Ovary (tissue), 9 donors: ENCODE measurements around the gene GFRA1. TPM values are rescaled to one million over a fixed set of nuclear protein-coding genes. Genes with fewer than 3 reads are reported as not detected.

Source experiments
- DNase-seq, 5 donors: peaks; one replicate each; pipeline ENCODE4 v3.0.0-alpha.2; 2019 to 2020
- H3K27ac ChIP-seq, 2 donors: fragments of 200-600 bp; one replicate each; pipeline versions ENCODE4 v1.5.1 to v1.8.0; 2019 to 2022
- H3K27me3 ChIP-seq: fragments of 200-600 bp; one replicate; pipeline ENCODE4 v1.8.0; 2022
- H3K36me3 ChIP-seq: fragments of 200-600 bp; sonication (generic); one replicate; pipeline ENCODE4 v1.5.1; 2019
- H3K4me1 ChIP-seq: one replicate; pipeline ENCODE4 v1.8.1; 2013; ENCODE audit warnings: mild to moderate bottlenecking, moderate library complexity; ENCODE audit not compliant: insufficient read depth
- H3K4me3 ChIP-seq: fragments of 200-600 bp; sonication (generic); one replicate; pipeline ENCODE4 v1.5.1; 2017
- H3K9me3 ChIP-seq, 2 donors: fragments of 200-600 bp in 1 of 2; sonication (generic) in 1 of 2; one replicate each; pipeline versions ENCODE4 v1.5.1 to v1.8.1; 2013 to 2019; ENCODE audit warnings: mild to moderate bottlenecking in 1 of 2, moderate library complexity in 1 of 2
- EP300 ChIP-seq: sonication (generic); formaldehyde crosslinking; IDR thresholded peaks from one replicate; pipeline ENCODE4 v1.6.1; 2017; ENCODE audit warnings: antibody characterized with exemption
- POLR2A ChIP-seq: fragments of 450-650 bp; IDR thresholded peaks from one replicate; pipeline ENCODE4 v1.6.1; 2017; ENCODE audit warnings: antibody characterized with exemption, mild to moderate bottlenecking, moderate library complexity
- WGBS, 3 donors: extraction: QIAGEN DNeasy Blood & Tissue Kit in 1 of 3; methylation state at CpG; one replicate each; pipeline versions ENCODE4 v1.1.5 to v1.1.7; 2013 to 2017; 5-methylcytosine and 5-hydroxymethylcytosine counted together
- intact Hi-C, 4 donors: fragments of 100-400 bp; cut with DNase I; formaldehyde crosslinking; loops; one replicate each; pipeline versions ENCODE4 v1.11.0 to v1.15.1; 2022 to 2023
- polyA plus RNA-seq, 2 donors: library from polyadenylated mRNA; stranded (reverse); fragments of 200-250 nt in 1 of 2; fragments of 350-450 nt in 1 of 2; fragmentation: Illumina TruSeq in 1 of 2; extraction: RNeasy Lipid Tissue Mini Kit (QIAGEN cat#74804) in 1 of 2; gene quantifications; one replicate each; pipeline ENCODE4 v1.2.3, GENCODE V29; 2013 to 2014
- total RNA-seq, 7 donors: library from RNA; depleted of rRNA in 2 of 7; stranded (reverse); fragments of >200 nt in 2 of 7; fragmentation: NEBNext Ultra II Directional in 3 of 7; extraction: Animal tissue kit (Norgen Biotek cat#: 25700) in 3 of 7; gene quantifications; one replicate each; pipeline versions ENCODE4 v1.1.0 to v1.2.4, GENCODE V29; 2016 to 2023
- TF ChIP-seq, protein P1 (sequence below), 3 donors: fragments of 450-650 bp in 2 of 3; fragments of 200-600 bp in 1 of 3; IDR thresholded peaks; one replicate each; pipeline versions ENCODE4 v1.5.1 to v1.8.0; 2016 to 2022; ENCODE audit warnings: antibody characterized with exemption in 3 of 3, mild to moderate bottlenecking in 1 of 3
- donor health status: DM: no; HTN: no; CAD: no; lungs with moderate emphysema.
- donor health status: DM: no; HTN: no; CAD: no.
- donor health status: Bipolar disorder and iron deficiency.
- donor health status: DM: yes; HTN: yes; CAD: no.
- donor health status: DM: no; HTN: no; CAD: no.
- donor health status: DM: yes; HTN: yes; CAD: no.

The GFRA1 gene
- total and polyA plus RNA-seq, 9 donors = 3.1 to 28.4 (median 11.8) TPM

DNA sequence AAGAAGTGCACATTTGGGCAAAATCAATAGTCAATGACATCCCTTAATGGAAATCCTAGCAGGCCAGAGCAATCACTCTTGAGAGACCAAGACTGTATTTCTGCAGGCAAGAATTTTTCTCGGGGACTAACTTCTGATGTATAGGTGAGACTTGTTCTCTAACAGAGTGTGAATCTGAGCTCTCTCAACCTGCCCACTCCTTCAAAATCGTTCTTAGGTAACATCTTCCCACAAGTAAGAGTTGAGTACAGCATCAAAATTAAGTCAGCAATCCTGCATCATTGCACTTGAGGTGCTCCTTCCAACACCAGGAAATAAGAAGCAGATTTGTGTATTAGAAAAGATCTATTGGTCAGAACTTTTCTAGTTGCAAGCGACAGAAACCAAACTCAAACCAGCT, 25.6 kb upstream of the GFRA1 start:
- intact Hi-C loops = loop anchor here in 1 of 4 donors (10.0 kb wide), 1 partner anchor 494 kb away; no protein-coding TSS in a partner anchor
- Histone ChIP-seq H3K27ac (no peak overlapping the region), H3K36me3 (no peaks in the 10 kb centered on the region), H3K4me1 (no peaks in the 10 kb centered on the region), H3K9me3 (no peaks in the 10 kb centered on the region), H3K27me3 (no peaks in the 10 kb centered on the region), H3K4me3 (no peak overlapping the region)
- TF ChIP-seq EP300 (no peak), POLR2A (no peak)
- TF ChIP-seq, protein P1, sequence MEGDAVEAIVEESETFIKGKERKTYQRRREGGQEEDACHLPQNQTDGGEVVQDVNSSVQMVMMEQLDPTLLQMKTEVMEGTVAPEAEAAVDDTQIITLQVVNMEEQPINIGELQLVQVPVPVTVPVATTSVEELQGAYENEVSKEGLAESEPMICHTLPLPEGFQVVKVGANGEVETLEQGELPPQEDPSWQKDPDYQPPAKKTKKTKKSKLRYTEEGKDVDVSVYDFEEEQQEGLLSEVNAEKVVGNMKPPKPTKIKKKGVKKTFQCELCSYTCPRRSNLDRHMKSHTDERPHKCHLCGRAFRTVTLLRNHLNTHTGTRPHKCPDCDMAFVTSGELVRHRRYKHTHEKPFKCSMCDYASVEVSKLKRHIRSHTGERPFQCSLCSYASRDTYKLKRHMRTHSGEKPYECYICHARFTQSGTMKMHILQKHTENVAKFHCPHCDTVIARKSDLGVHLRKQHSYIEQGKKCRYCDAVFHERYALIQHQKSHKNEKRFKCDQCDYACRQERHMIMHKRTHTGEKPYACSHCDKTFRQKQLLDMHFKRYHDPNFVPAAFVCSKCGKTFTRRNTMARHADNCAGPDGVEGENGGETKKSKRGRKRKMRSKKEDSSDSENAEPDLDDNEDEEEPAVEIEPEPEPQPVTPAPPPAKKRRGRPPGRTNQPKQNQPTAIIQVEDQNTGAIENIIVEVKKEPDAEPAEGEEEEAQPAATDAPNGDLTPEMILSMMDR (IDR thresholded peaks at IDR 0.05) = no peak
- WGBS, 3 donors = 89 to 92% (median 92%) methylated on average over 3 of the region's 3 CpGs
- no peak for DNase-seq

DNA sequence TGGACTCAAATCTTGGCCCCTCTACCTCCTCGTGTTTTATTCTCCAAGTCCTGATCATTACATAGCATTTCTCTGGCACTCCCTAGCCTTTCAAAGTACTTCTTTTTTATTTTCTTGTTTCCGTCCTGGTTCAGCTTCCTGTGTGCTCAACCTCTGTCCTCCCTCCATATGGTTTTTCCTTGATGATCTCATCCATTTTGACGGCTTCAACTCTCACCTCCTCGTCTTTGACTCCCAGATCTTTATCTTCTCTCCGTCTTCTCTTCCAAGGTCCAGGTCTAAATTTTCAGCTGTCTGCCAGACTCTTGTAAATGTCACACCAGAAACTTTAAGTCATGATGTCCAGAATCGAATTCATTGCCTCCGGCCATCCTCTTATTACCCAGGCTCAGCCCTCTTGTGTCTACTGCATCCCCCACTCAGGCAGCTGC, 23.3 kb upstream of the GFRA1 start:
- Histone ChIP-seq H3K4me1 (no peaks in the 10 kb centered on the region), H3K9me3 (no peaks in the 10 kb centered on the region), H3K27me3 (no peaks in the 10 kb centered on the region), H3K36me3 (no peaks in the 10 kb centered on the region), H3K27ac (no peak overlapping the region), H3K4me3 (no peak overlapping the region)
- WGBS, 3 donors = 59 to 70% (median 66%) methylated on average over 7 of the region's 7 CpGs
- intact Hi-C loops = loop anchor here in 1 of 4 donors (10.0 kb wide), 1 partner anchor 492 kb away; no protein-coding TSS in a partner anchor
- TF ChIP-seq POLR2A = no peak
- no peak for TF ChIP-seq EP300
- TF ChIP-seq, protein P1 (IDR thresholded peaks at IDR 0.05) = no peak
- no peak for DNase-seq

DNA sequence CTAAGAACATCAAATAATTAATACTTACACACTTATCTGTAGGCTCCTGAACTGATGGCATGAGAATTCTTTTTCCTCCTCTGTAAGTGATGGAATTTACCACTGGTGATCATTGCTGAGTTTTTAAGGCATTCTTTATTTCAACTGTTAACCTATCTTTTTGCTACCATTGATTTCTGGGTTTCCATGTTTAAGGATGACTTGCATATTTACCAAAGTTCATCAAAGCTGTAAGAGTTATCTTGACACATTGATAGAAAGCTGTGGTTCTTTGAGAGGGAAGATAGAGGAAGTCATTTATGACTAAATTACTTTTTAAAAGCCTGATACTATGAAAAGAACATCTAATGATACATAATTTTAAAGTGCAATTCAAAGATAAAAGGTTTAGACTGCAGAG, 19.5 kb upstream of the GFRA1 start:
- no peak for DNase-seq
- TF ChIP-seq POLR2A = no peak
- TF ChIP-seq, protein P1 (IDR thresholded peaks at IDR 0.05) = no peak
- TF ChIP-seq EP300 = no peak
- no peak overlapping the region for H3K27ac ChIP-seq
- H3K9me3 ChIP-seq = no peaks in the 10 kb centered on the region
- no peaks in the 10 kb centered on the region for H3K4me1 ChIP-seq
- H3K27me3 ChIP-seq = no peaks in the 10 kb centered on the region
- intact Hi-C loops = loop anchor here in 1 of 4 donors (10.0 kb wide), 1 partner anchor 488 kb away; no protein-coding TSS in a partner anchor
- H3K36me3 ChIP-seq = no peaks in the 10 kb centered on the region
- no peak overlapping the region for H3K4me3 ChIP-seq

DNA sequence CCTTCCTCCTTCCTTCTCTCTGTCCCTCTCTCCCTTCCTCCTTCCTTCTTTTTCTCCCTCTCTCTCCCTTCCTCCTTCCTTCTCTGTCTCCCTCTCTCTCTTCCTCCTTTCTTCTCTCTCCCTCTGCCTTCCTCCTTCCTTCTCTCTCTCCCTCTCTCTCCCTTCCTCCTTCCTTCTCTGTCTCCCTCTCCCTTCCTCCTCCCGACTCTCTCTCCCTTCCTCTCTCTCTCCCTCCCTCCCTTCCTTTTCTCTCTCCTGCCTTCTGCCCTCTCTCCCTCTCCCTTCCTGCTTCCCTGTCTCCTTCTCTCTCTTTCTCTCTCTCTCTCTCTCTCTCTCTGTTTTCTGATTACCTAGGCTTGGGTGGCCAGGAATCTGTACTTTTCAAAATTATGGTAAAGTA, 16.6 kb upstream of the GFRA1 start:
- no peaks in the 10 kb centered on the region for H3K4me1 ChIP-seq
- H3K27me3 ChIP-seq = no peaks in the 10 kb centered on the region
- DNase-seq = no peak
- intact Hi-C loops = loop anchor here in 1 of 4 donors (10.0 kb wide), 1 partner anchor 485 kb away; no protein-coding TSS in a partner anchor
- no peaks in the 10 kb centered on the region for H3K36me3 ChIP-seq
- no peaks in the 10 kb centered on the region for H3K9me3 ChIP-seq
- WGBS, 3 donors = 12 to 32% (median 28%) methylated on average over 1 of the region's 1 CpG
- H3K27ac ChIP-seq = no peak overlapping the region
- no peak for TF ChIP-seq EP300
- TF ChIP-seq, protein P1 (IDR thresholded peaks at IDR 0.05) = no peak
- TF ChIP-seq POLR2A = no peak
- H3K4me3 ChIP-seq = no peak overlapping the region
